H1 (cell line): Measurements from ENCODE around the gene GNG4. TPM values are rescaled to one million over a fixed set of nuclear protein-coding genes. Genes with fewer than 3 reads are reported as not detected.

ENCODE experiments used
- CTCF ChIA-PET: fragments of 300-600 bp; sonication (Branson Sonifier 250); formaldehyde crosslinking; loops from one replicate; lab custom pipeline; 2021; ENCODE audit not compliant: partially characterized antibody; lab: Charles Lee
- POLR2A ChIA-PET: fragments of 300-600 bp; sonication (Branson Sonifier 250); formaldehyde crosslinking; loops from one replicate; lab custom pipeline; 2021; ENCODE audit warnings: inconsistent platforms; ENCODE audit not compliant: partially characterized antibody; lab: Charles Lee
- DNase-seq, 2 experiments: peaks; one replicate each; pipeline versions ENCODE4 v3.0.0 to v3.0.0-alpha.2; 2010 to 2022; ENCODE audit warnings: low spot score in 2 of 2, low read depth in 1 of 2, mixed read lengths in 1 of 2
- FAIRE-seq: peaks from 2 replicates; lab custom pipeline; 2011; peaks lifted over from hg19 to GRCh38; lab: Jason Lieb, UNC
- H2AFZ ChIP-seq: 2 replicates; pipeline ENCODE4 v1.8.1; 2012; ENCODE audit warnings: low read length, inconsistent platforms
- H2AK5ac ChIP-seq: 2 replicates; pipeline ENCODE4 v1.6.1; 2013; ENCODE audit warnings: low read depth, low read length
- H2BK120ac ChIP-seq: replicated peaks from 2 replicates; pipeline ENCODE3; 2013; ENCODE audit warnings: low read depth, low read length, inconsistent platforms
- H2BK12ac ChIP-seq: 2 replicates; pipeline ENCODE4 v1.6.1; 2013; ENCODE audit warnings: low read depth, low read length
- H2BK15ac ChIP-seq: 2 replicates; pipeline ENCODE4 v1.6.1; 2013; ENCODE audit warnings: low read length
- H2BK20ac ChIP-seq: 2 replicates; pipeline ENCODE4 v1.6.1; 2013; ENCODE audit warnings: low read length
- H2BK5ac ChIP-seq: 2 replicates; pipeline ENCODE4 v1.6.1; 2013; ENCODE audit warnings: low read depth, low read length
- H3K14ac ChIP-seq: 2 replicates; pipeline ENCODE4 v1.6.1; 2013; ENCODE audit warnings: inconsistent platforms; ENCODE audit not compliant: insufficient read length
- H3K18ac ChIP-seq: 2 replicates; pipeline ENCODE4 v1.6.1; 2013; ENCODE audit warnings: low read length; ENCODE audit errors: extremely low read depth
- H3K23ac ChIP-seq: 2 replicates; pipeline ENCODE4 v1.6.1; 2013; ENCODE audit warnings: inconsistent platforms; ENCODE audit not compliant: insufficient read length
- H3K23me2 ChIP-seq: 2 replicates; pipeline ENCODE4 v1.6.1; 2013; ENCODE audit warnings: low read depth, low read length
- H3K27ac ChIP-seq: 2 replicates; pipeline ENCODE4 v1.6.1; 2011; ENCODE audit warnings: low read depth, low read length, inconsistent platforms
- H3K27me3 ChIP-seq, 4 experiments: replicated peaks in 1 of 4; 1 replicate in 1 of 4; 2 replicates in 3 of 4; pipeline versions ENCODE4 v1.6.1 to v1.8.1; 2011 to 2013; ENCODE audit warnings: low read length in 3 of 4, mild to moderate bottlenecking in 3 of 4, inconsistent platforms in 2 of 4, mixed read lengths in 2 of 4, moderate library complexity in 1 of 4; ENCODE audit not compliant: control insufficient read depth in 3 of 4, insufficient read depth in 3 of 4; ENCODE audit errors: extremely low read depth in 1 of 4
- H3K36me3 ChIP-seq, 4 experiments: 2 replicates each; pipeline versions ENCODE4 v1.6.1 to v1.8.1; 2011 to 2013; ENCODE audit warnings: mild to moderate bottlenecking in 4 of 4, low read length in 3 of 4, moderate library complexity in 2 of 4, control low read depth in 1 of 4, inconsistent platforms in 1 of 4; ENCODE audit not compliant: insufficient read depth in 4 of 4, control insufficient read depth in 2 of 4
- H3K4ac ChIP-seq: replicated peaks from 2 replicates; pipeline ENCODE3; 2013; ENCODE audit warnings: low read length, low read depth, mixed read lengths, inconsistent platforms; ENCODE audit not compliant: insufficient read length
- H3K4me1 ChIP-seq, 4 experiments: replicated peaks in 1 of 4; 1 replicate in 1 of 4; 2 replicates in 3 of 4; pipeline versions ENCODE4 v1.6.1 to v1.8.1; 2011 to 2013; ENCODE audit warnings: low read length in 3 of 4, inconsistent platforms in 2 of 4, mixed read lengths in 1 of 4; ENCODE audit not compliant: insufficient read depth in 4 of 4, control insufficient read depth in 3 of 4
- H3K4me2 ChIP-seq, 2 experiments: 2 replicates each; pipeline versions ENCODE4 v1.6.1 to v1.8.1; 2011 to 2013; ENCODE audit warnings: low read depth in 2 of 2, low read length in 2 of 2, control low read depth in 1 of 2, inconsistent platforms in 1 of 2, mild to moderate bottlenecking in 1 of 2; ENCODE audit not compliant: insufficient read depth in 1 of 2
- H3K4me3 ChIP-seq, 4 experiments: fragments of 200-600, 300-600 bp in 1 of 4; sonication (generic), shearing (Covaris generic), sonication (Bioruptor Twin) in 1 of 4; 2 replicates each; pipeline versions ENCODE4 v1.5.1 to v1.8.1; 2011 to 2016; ENCODE audit warnings: low read length in 4 of 4, low read depth in 3 of 4, control low read depth in 2 of 4, inconsistent platforms in 2 of 4, mild to moderate bottlenecking in 2 of 4, mixed read lengths in 1 of 4, moderate library complexity in 1 of 4; ENCODE audit not compliant: insufficient read depth in 2 of 4; ENCODE audit errors: extremely low read depth in 1 of 4
- H3K56ac ChIP-seq: replicated peaks from 2 replicates; pipeline ENCODE3; 2013; ENCODE audit warnings: low read depth, mild to moderate bottlenecking, mixed read lengths, low read length, inconsistent platforms; ENCODE audit not compliant: insufficient read length
- H3K79me1 ChIP-seq: 2 replicates; pipeline ENCODE4 v1.6.1; 2013; ENCODE audit warnings: low read depth, low read length, control low read depth
- H3K79me2 ChIP-seq, 2 experiments: 2 replicates each; pipeline versions ENCODE4 v1.6.1 to v1.8.1; 2012 to 2013; ENCODE audit warnings: low read length in 2 of 2, mild to moderate bottlenecking in 2 of 2, inconsistent platforms in 1 of 2; ENCODE audit not compliant: insufficient read depth in 2 of 2, control insufficient read depth in 1 of 2
- H3K9ac ChIP-seq, 4 experiments: replicated peaks in 1 of 4; 1 replicate in 1 of 4; 2 replicates in 3 of 4; pipeline versions ENCODE4 v1.6.1 to v1.8.1; 2011 to 2013; ENCODE audit warnings: low read depth in 3 of 4, low read length in 3 of 4, control low read depth in 2 of 4, mild to moderate bottlenecking in 2 of 4, moderate library complexity in 2 of 4, inconsistent platforms in 1 of 4; ENCODE audit errors: extremely low read depth in 1 of 4
- H3K9me3 ChIP-seq, 2 experiments: 2 replicates each; pipeline versions ENCODE4 v1.6.1 to v1.8.1; 2012 to 2013; ENCODE audit warnings: mild to moderate bottlenecking in 2 of 2, moderate library complexity in 2 of 2, control low read depth in 1 of 2, inconsistent platforms in 1 of 2, low read depth in 1 of 2, low read length in 1 of 2, mixed read lengths in 1 of 2; ENCODE audit not compliant: insufficient read depth in 2 of 2
- H4K20me1 ChIP-seq, 2 experiments: replicated peaks in 1 of 2; 2 replicates each; pipeline versions ENCODE3 to v1.8.1; 2011 to 2013; ENCODE audit warnings: inconsistent platforms in 2 of 2, low read length in 2 of 2, mild to moderate bottlenecking in 1 of 2; ENCODE audit not compliant: insufficient read depth in 2 of 2, control insufficient read depth in 1 of 2
- H4K5ac ChIP-seq: 2 replicates; pipeline ENCODE4 v1.6.1; 2013; ENCODE audit warnings: low read length, low read depth, mixed read lengths, inconsistent platforms; ENCODE audit not compliant: insufficient read length
- H4K8ac ChIP-seq: 2 replicates; pipeline ENCODE4 v1.8.0; 2013; ENCODE audit warnings: mild to moderate bottlenecking, moderate library complexity, low read length, inconsistent platforms; ENCODE audit not compliant: insufficient read depth; ENCODE audit errors: extremely low read depth
- H4K91ac ChIP-seq: replicated peaks from 2 replicates; pipeline ENCODE3; 2013; ENCODE audit warnings: low read length, mixed read lengths, inconsistent platforms; ENCODE audit not compliant: insufficient read length
- BACH1 ChIP-seq: IDR thresholded peaks from 2 replicates; pipeline ENCODE4 v1.6.1; 2012; ENCODE audit warnings: low read length, improper control_type of control experiment
- EP300 ChIP-seq, 2 experiments: IDR thresholded peaks; 1 replicate in 1 of 2; 2 replicates in 1 of 2; pipeline ENCODE4 v1.6.1; 2011 to 2012; ENCODE audit warnings: low read depth in 2 of 2, low read length in 2 of 2, mild to moderate bottlenecking in 2 of 2, borderline replicate concordance in 1 of 2, inconsistent platforms in 1 of 2, moderate library complexity in 1 of 2
- FOSL1 ChIP-seq: IDR thresholded peaks from 2 replicates; pipeline ENCODE4 v1.6.1; 2011; ENCODE audit warnings: mild to moderate bottlenecking, low read depth, low read length, moderate library complexity; ENCODE audit not compliant: insufficient read depth
- PHF8 ChIP-seq: fragments of 200-600 bp; sonication (generic); conservative IDR thresholded peaks from 2 replicates; pipeline ENCODE4 v1.7.1; 2012; ENCODE audit warnings: low read depth, mild to moderate bottlenecking, inconsistent platforms, low read length, moderate library complexity
- RBBP5 ChIP-seq: IDR thresholded peaks from 2 replicates; pipeline ENCODE4 v1.7.1; 2012; ENCODE audit warnings: low read depth, mild to moderate bottlenecking, inconsistent platforms, low read length, moderate library complexity, borderline replicate concordance
- RFX5 ChIP-seq: IDR thresholded peaks from 2 replicates; pipeline ENCODE4 v1.6.1; 2011; ENCODE audit warnings: low read depth, low read length, improper control_type of control experiment, borderline replicate concordance
- SIRT6 ChIP-seq: IDR thresholded peaks from one replicate; pipeline ENCODE4 v1.7.1; 2012; ENCODE audit warnings: low read length, inconsistent platforms
- TAF1 ChIP-seq: IDR thresholded peaks from 2 replicates; pipeline ENCODE4 v1.6.1; 2011; ENCODE audit warnings: mild to moderate bottlenecking, low read depth, low read length
- WGBS, 2 experiments: shearing (Covaris generic) in 1 of 2; methylation state at CpG; one replicate each; pipeline versions ENCODE4 v1.1.6 to v1.1.7; 2013 to 2015; ENCODE audit warnings: low lambda C conversion rate in 2 of 2, mixed read lengths in 2 of 2, inconsistent platforms in 1 of 2, low coverage in 1 of 2, missing lambda C conversion rate in 1 of 2; ENCODE audit not compliant: insufficient replicate concordance in 2 of 2, insufficient coverage in 1 of 2, insufficient read length in 1 of 2; ENCODE audit errors: extremely low coverage in 1 of 2, missing lambda C conversion rate in 1 of 2; 5-methylcytosine and 5-hydroxymethylcytosine counted together
- polyA plus RNA-seq, 7 experiments: library from polyadenylated mRNA; depleted of rRNA in 3 of 7; stranded (reverse) in 5 of 7; unstranded in 2 of 7; fragments of >200 nt in 5 of 7; fragments of 200-250 nt in 2 of 7; gene quantifications; 1 replicate in 5 of 7; 2 replicates in 1 of 7; 4 replicates in 1 of 7; pipeline versions ENCODE4 v1.2.1 to v1.2.3, GENCODE V29; 2011 to 2013; ENCODE audit warnings: missing spikeins in 2 of 7, mixed read lengths in 2 of 7
- total RNA-seq: library from RNA; stranded (reverse); fragmentation: NEBNext Ultra II Directional; extraction: Animal tissue kit (Norgen Biotek cat#: 25700); gene quantifications from 2 replicates; pipeline ENCODE4 v1.2.1, GENCODE V29; 2021
- TF ChIP-seq, protein P1 (sequence below): IDR thresholded peaks from 2 replicates; pipeline ENCODE4 v1.6.1; 2012; ENCODE audit warnings: low read length, inconsistent platforms

The GNG4 gene
- total and polyA plus RNA-seq, 2 of the 8 experiments (the other 6 are each of a cell fraction or from before 2014, with no cell fraction given): 95.5 to 96.8 TPM

DNA sequence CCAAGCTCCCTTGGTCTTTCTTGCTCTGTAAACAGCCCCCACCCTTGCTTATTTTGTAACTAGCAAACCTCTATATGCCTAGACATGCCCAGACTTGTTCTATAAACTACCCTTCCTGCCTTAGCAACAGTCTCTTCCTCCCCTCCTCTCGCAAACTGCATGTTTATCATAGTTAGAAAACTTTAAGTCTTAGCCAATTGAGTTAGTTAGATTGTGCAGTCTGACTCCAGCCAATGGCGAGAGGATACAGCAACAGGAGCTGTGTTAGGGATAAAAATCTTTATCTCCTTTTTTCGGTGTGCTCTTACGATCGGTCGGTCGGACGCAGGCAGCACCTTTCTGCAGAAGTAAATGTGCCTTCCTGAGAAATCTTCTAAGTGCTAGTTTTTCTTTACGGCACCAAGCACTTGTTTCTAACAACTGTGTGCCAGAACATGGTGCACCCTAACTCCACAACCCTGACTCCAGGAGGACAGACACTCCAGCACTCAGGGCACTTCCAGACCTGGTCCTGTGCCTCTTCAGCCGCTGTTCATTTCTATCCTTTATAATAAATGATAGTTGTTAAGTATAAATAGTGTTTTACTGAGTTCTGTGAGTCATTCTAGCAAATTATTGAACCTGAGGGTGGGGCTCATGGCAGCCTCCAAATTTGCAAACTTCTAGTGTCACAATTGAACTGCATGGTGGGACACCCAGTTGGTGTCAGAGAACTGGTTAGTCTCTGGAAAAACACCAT is 25.7 kb upstream of the GNG4 start:
- ChIA-PET CTCF (interaction anchor here (0.8 to 1.2 kb wide), 3 partner anchors 18 to 42 kb away, joined by 3 to 4 read pairs (median 4); no protein-coding TSS in a partner anchor), POLR2A (interaction anchor here (1.0 to 1.9 kb wide), 5 partner anchors 24 to 171 kb away, joined by 4 to 7 read pairs (median 5); partner anchors contain the start of gene B3GALNT2)
- no peak overlapping the region for H3K23ac ChIP-seq
- no peak overlapping the region for H4K5ac ChIP-seq
- no peak overlapping the region for H3K14ac ChIP-seq
- H4K91ac ChIP-seq: peak overlapping the region; percentile 96
- H2BK20ac ChIP-seq: peak overlapping the region; percentile 76; the same call in 1 of the 2 replicates
- no peaks in the 10 kb centered on the region for H3K27me3 ChIP-seq
- no peak overlapping the region for H4K8ac ChIP-seq
- peak overlapping the region; percentile 97 for H2BK5ac ChIP-seq
- H3K79me2 ChIP-seq: peaks cover 0 to 66% of the 10 kb centered on the region in 2 experiments; a peak in 2 of 4 replicates
- peak overlapping the region in 3 of 4 experiments; percentile 28 to 57 (median 46); a peak in 4 of 7 replicates for H3K9ac ChIP-seq
- H2BK12ac ChIP-seq: peak overlapping the region; percentile 95
- peak overlapping the region; percentile 98; the same call in 1 of the 2 replicates for H2AK5ac ChIP-seq
- no peak for DNase-seq
- H3K18ac ChIP-seq: peak overlapping the region; percentile 64
- H2BK15ac ChIP-seq: no peak overlapping the region
- H2BK120ac ChIP-seq: peak overlapping the region; percentile 92
- peak overlapping the region in 1 of 4 experiments; percentile 52; a peak in 1 of 8 replicates for H3K4me3 ChIP-seq
- H2AFZ ChIP-seq: no peak overlapping the region
- H3K4ac ChIP-seq: peak overlapping the region; percentile 87
- H3K56ac ChIP-seq: no peak overlapping the region
- H3K27ac ChIP-seq: peak overlapping the region; percentile 87
- no peaks in the 10 kb centered on the region for H4K20me1 ChIP-seq
- H3K9me3 ChIP-seq: no peaks in the 10 kb centered on the region
- H3K23me2 ChIP-seq: peaks cover 8% of the 10 kb centered on the region; the same call in 1 of the 2 replicates
- no peaks in the 10 kb centered on the region for H3K79me1 ChIP-seq
- H3K36me3 ChIP-seq: no peaks in the 10 kb centered on the region; a peak in 2 of 8 replicates
- H3K4me1 ChIP-seq: peaks cover 0 to 28% (median 15%) of the 10 kb centered on the region in 4 experiments; a peak in 6 of 7 replicates
- WGBS, 2 experiments: 84% methylated on average over 10 of the region's 10 CpGs; no CpG with 5 or more reads in 1 of the 2 experiments
- peak; percentile 36 for FAIRE-seq
- peak overlapping the region in 1 of 2 experiments; percentile 56; a peak in 3 of 4 replicates for H3K4me2 ChIP-seq
- no peak for TF ChIP-seq PHF8
- TF ChIP-seq SIRT6: no peak
- peak; percentile 52; the same call in 1 of the 2 replicates for TF ChIP-seq RFX5
- TF ChIP-seq, protein P1, sequence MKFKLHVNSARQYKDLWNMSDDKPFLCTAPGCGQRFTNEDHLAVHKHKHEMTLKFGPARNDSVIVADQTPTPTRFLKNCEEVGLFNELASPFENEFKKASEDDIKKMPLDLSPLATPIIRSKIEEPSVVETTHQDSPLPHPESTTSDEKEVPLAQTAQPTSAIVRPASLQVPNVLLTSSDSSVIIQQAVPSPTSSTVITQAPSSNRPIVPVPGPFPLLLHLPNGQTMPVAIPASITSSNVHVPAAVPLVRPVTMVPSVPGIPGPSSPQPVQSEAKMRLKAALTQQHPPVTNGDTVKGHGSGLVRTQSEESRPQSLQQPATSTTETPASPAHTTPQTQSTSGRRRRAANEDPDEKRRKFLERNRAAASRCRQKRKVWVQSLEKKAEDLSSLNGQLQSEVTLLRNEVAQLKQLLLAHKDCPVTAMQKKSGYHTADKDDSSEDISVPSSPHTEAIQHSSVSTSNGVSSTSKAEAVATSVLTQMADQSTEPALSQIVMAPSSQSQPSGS: no peak
- no peak for TF ChIP-seq BACH1
- TF ChIP-seq RBBP5: no peak
- TF ChIP-seq FOSL1: no peak
- 0 out of 2 replicates have a peak, but pooled peaks have one; percentile 29 for TF ChIP-seq TAF1
- no peak for TF ChIP-seq EP300 (IDR thresholded peaks at IDR 0.05; ENCODE audit: borderline replicate concordance in 1 of 2, low read depth in 2 of 2, low read length in 2 of 2)
